Transverse colon (tissue), 4 donors: ENCODE measurements around the gene WFDC13. TPM values are rescaled to one million over a fixed set of nuclear protein-coding genes. Genes with fewer than 3 reads are reported as not detected.

Source experiments
- DNase-seq: peaks from one replicate; pipeline ENCODE4 v3.0.0-alpha.2; 2019
- H3K27ac ChIP-seq, 4 donors: fragments of 200-600 bp; sonication (generic); 2 replicates each; pipeline ENCODE4 v1.5.1; 2016 to 2018; ENCODE audit warnings: inconsistent platforms in 4 of 4
- H3K27me3 ChIP-seq: fragments of 200-600 bp; sonication (generic); 2 replicates; pipeline ENCODE4 v1.5.1; 2017; ENCODE audit warnings: inconsistent platforms
- H3K36me3 ChIP-seq, 4 donors: fragments of 200-600 bp; sonication (generic); 2 replicates each; pipeline ENCODE4 v1.5.1; 2017 to 2019; ENCODE audit warnings: inconsistent platforms in 4 of 4
- H3K4me1 ChIP-seq, 4 donors: fragments of 200-600 bp; sonication (generic); 2 replicates each; pipeline ENCODE4 v1.5.1; 2017 to 2020; ENCODE audit warnings: inconsistent platforms in 4 of 4
- H3K4me3 ChIP-seq, 4 donors: fragments of 200-600 bp; sonication (generic); 1 replicate in 1 of 4; 2 replicates in 3 of 4; pipeline versions ENCODE4 v1.5.1 to v1.6.1; 2017 to 2019; ENCODE audit warnings: inconsistent platforms in 4 of 4
- H3K9me3 ChIP-seq, 2 donors: fragments of 200-600 bp; sonication (generic); 2 replicates each; pipeline ENCODE4 v1.5.1; 2017 to 2019; ENCODE audit warnings: inconsistent platforms in 2 of 2
- EP300 ChIP-seq: sonication (generic); formaldehyde crosslinking; IDR thresholded peaks from one replicate; pipeline ENCODE4 v1.6.1; 2017; ENCODE audit warnings: antibody characterized with exemption, low read depth
- POLR2A ChIP-seq: fragments of 450-650 bp; IDR thresholded peaks from one replicate; pipeline ENCODE4 v1.6.1; 2016; ENCODE audit warnings: antibody characterized with exemption, mild to moderate bottlenecking, moderate library complexity
- POLR2AphosphoS5 ChIP-seq, 3 donors: sonication (generic); formaldehyde crosslinking; IDR thresholded peaks; one replicate each; pipeline ENCODE4 v1.6.1; 2016; ENCODE audit warnings: antibody characterized with exemption in 3 of 3
- WGBS, 2 donors: methylation state at CpG; one replicate each; pipeline ENCODE4 v1.1.5; 2018; ENCODE audit warnings: low coverage in 1 of 2; 5-methylcytosine and 5-hydroxymethylcytosine counted together
- in situ Hi-C, 4 donors: fragments of 200-750 bp; cut with MboI; loops; one replicate each; pipeline versions ENCODE4 v1.15.0 to v1.15.1; 2017; ENCODE audit warnings: low sequenced_read_pairs in 3 of 4, low pct_ligation_motif_present in 1 of 4, low pct_unique_long_range_greater_than_20kb in 1 of 4
- intact Hi-C: fragments of 100-400 bp; cut with DNase I; formaldehyde crosslinking; loops from one replicate; pipeline ENCODE4 v1.15.1; 2023; ENCODE audit warnings: low total_unique reads
- total RNA-seq, 4 donors: library from RNA; depleted of rRNA; stranded (reverse); fragments of >200 nt; gene quantifications; one replicate each; pipeline ENCODE4 v1.1.0, GENCODE V29; 2016
- TF ChIP-seq, protein P1 (sequence below), 5 experiments: fragments of 200-600 bp in 3 of 5; fragments of 450-650 bp in 2 of 5; sonication (generic) in 3 of 5; IDR thresholded peaks; 1 replicate in 2 of 5; 2 replicates in 3 of 5; pipeline ENCODE4 v1.5.1; 2016 to 2017; ENCODE audit warnings: antibody characterized with exemption in 5 of 5, inconsistent platforms in 3 of 5, mild to moderate bottlenecking in 2 of 5, moderate library complexity in 1 of 5

Gene WFDC13
- total RNA-seq, 4 donors from 2014 or later: not detected

DNA sequence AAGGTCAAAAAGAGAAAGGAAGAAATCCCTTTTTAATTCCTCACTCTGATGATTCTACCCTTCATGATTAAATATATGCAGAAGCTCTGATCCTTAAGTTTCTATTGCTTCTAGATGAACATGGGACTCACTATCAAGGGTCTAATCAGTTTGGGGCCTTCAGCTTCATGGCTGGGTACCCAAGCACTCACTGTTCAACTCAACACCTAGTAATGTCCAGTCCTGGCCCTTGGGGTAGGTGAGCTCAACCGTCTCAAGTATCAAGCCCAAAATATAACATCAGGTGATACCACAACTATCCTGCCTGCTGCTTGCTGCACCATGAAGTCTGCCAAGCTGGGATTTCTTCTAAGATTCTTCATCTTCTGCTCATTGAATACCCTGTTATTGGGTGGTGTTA, 20.2 kb downstream of the WFDC13 start, which contains the start of gene SPINT4:
Gene SPINT4, plus strand, starts transcription at position 301 of the 400 bp plus-strand sequence. Its CDS starts 21 bp downstream, at position 322.
- Histone ChIP-seq H3K27me3 (no peaks in the 10 kb centered on the region), H3K36me3 (no peaks in the 10 kb centered on the region), H3K9me3 (no peaks in the 10 kb centered on the region), H3K27ac (no peak within 1 kb of the TSS), H3K4me3 (no peak within 1 kb of the TSS), H3K4me1 (no peaks in the 10 kb centered on the region)
- in situ Hi-C loops: no loop called here
- intact Hi-C loops: no loop called here
- TF ChIP-seq POLR2A: no peak
- no peak for TF ChIP-seq EP300
- TF ChIP-seq, protein P1, sequence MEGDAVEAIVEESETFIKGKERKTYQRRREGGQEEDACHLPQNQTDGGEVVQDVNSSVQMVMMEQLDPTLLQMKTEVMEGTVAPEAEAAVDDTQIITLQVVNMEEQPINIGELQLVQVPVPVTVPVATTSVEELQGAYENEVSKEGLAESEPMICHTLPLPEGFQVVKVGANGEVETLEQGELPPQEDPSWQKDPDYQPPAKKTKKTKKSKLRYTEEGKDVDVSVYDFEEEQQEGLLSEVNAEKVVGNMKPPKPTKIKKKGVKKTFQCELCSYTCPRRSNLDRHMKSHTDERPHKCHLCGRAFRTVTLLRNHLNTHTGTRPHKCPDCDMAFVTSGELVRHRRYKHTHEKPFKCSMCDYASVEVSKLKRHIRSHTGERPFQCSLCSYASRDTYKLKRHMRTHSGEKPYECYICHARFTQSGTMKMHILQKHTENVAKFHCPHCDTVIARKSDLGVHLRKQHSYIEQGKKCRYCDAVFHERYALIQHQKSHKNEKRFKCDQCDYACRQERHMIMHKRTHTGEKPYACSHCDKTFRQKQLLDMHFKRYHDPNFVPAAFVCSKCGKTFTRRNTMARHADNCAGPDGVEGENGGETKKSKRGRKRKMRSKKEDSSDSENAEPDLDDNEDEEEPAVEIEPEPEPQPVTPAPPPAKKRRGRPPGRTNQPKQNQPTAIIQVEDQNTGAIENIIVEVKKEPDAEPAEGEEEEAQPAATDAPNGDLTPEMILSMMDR (IDR thresholded peaks at IDR 0.05): no peak
- TF ChIP-seq POLR2AphosphoS5 (IDR thresholded peaks at IDR 0.05): no peak
- no peak for DNase-seq
- 80% methylated on average over 1 of the region's 1 CpG; no CpG with 5 or more reads in 1 of the 2 donors for WGBS, 2 donors

DNA sequence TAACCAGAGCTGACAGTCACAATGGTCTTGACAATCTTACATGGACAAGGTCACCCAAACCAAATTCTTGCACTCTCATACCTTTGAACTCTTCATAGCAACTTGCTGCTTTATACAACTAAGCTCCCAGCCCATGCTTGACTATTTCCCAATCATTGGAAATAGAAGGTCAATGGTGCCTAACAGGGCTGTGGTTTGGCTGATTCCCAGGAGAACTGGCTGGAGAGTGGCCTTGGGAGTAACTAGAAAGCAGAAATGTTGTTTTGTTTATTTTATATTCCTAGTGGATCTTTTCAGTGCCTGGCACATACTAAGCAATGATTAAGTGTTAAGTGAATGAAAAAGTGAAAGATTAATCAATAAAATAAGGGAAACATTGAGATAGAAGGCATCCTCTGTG, 23.3 kb downstream of the WFDC13 start:
- in situ Hi-C loops: no loop called here
- Histone ChIP-seq H3K27ac (no peak overlapping the region), H3K36me3 (no peaks in the 10 kb centered on the region), H3K9me3 (no peaks in the 10 kb centered on the region), H3K27me3 (no peaks in the 10 kb centered on the region), H3K4me3 (no peak overlapping the region), H3K4me1 (no peaks in the 10 kb centered on the region)
- DNase-seq: no peak
- intact Hi-C loops: no loop called here
- TF ChIP-seq, protein P1 (IDR thresholded peaks at IDR 0.05): no peak
- TF ChIP-seq POLR2AphosphoS5 (IDR thresholded peaks at IDR 0.05) (no peak), EP300 (no peak), POLR2A (no peak)

DNA sequence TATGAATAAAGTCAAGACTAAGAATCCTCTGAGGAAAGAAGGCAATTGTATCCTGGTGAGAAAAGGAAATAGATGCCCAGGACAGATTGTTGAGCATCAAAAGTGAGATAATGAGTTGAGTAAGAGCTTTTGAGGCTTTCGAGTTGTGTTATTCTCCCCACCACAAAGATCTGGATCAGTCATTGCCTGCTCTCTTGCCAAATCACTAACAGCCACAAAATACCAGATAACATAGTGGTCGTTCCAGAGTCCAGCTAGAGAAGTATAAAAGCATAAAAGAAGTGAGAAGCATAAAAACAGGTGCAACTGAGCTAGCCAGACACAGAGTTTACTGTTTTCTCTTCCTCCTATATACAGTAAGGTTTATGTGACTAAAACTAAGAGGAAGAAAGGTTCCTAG, 25.2 kb downstream of the WFDC13 start:
- intact Hi-C loops: no loop called here
- Histone ChIP-seq H3K4me1 (no peaks in the 10 kb centered on the region), H3K27ac (no peak overlapping the region), H3K9me3 (no peaks in the 10 kb centered on the region), H3K36me3 (no peaks in the 10 kb centered on the region), H3K27me3 (no peaks in the 10 kb centered on the region), H3K4me3 (no peak overlapping the region)
- TF ChIP-seq POLR2AphosphoS5 (IDR thresholded peaks at IDR 0.05) (no peak), EP300 (no peak), POLR2A (no peak)
- TF ChIP-seq, protein P1 (IDR thresholded peaks at IDR 0.05): no peak
- no peak for DNase-seq
- in situ Hi-C loops: no loop called here
- whole genome bisulfite sequencing, 2 donors: 23% methylated on average over 2 of the region's 2 CpGs

DNA sequence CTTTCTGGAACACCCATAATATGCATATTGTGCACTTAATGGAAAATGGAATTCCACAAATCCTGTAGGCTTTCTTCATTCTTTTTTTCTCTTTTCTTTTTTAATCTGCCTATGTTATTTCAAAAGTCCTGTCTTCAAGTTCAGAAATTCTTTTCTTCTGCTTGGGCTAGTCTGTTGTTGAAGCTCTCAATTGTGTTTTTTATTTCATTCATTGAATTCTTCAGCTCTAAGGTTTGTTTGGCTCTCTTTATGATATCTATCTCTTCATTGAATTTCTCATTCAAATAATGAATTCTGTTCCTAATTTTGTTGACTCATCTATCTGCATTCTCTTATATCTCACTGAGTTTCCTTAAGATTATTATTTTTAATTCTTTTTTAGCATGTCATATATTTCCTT, 30.4 kb downstream of the WFDC13 start:
- Histone ChIP-seq H3K36me3 (no peaks in the 10 kb centered on the region), H3K4me1 (no peaks in the 10 kb centered on the region), H3K27me3 (no peaks in the 10 kb centered on the region), H3K9me3 (no peaks in the 10 kb centered on the region), H3K27ac (no peak overlapping the region), H3K4me3 (no peak overlapping the region)
- intact Hi-C loops: no loop called here
- in situ Hi-C loops: no loop called here
- TF ChIP-seq, protein P1 (IDR thresholded peaks at IDR 0.05): no peak
- TF ChIP-seq POLR2AphosphoS5 (IDR thresholded peaks at IDR 0.05): no peak
- TF ChIP-seq POLR2A: no peak
- no peak for TF ChIP-seq EP300
- DNase-seq: no peak
